ENCODE measurements around the gene ADCY3.

The ADCY3 gene

DNA sequence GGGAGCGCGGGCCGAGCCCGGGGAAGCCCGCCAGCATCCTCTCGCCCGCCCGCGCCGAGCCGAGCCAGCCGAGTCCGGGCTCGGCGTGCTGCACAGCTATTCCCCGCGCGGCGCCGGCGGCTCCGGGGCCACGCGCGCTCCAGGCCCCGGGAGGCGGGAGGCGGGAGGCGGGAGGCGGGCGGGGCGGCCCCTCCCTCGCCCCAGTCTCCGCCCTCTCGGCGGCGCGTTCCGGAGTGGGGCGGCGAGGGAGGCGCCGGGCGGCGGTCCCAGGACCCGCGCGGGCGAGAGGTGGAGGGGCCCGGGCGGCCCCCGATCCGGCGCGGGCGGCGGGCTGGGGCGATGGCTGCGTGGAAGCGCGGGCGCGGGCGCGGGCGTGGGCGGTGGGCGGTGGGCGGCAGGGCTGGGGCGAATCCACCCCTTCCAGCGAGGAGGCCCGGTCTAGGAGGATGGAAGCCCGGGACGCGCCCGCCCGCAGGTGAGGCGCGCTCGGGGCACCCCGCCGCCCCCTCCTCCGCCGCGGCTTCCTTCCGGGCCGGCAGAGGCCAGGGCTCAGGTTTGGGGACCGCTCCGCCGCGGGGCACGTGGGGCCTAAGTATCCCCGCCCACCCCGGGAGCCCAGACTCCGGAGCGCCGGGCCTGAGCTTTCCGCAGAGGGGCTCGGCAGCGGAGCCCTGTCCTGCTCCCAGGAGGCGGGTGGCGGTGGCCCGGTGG lies at the start of gene ADCY3:
Gene ADCY3 (minus strand): TSS at position 140 of the 711 bp plus-strand sequence. CDS start 1,250 bp downstream, outside the sequence.
- peak; percentile 66 for DNase-seq

DNA sequence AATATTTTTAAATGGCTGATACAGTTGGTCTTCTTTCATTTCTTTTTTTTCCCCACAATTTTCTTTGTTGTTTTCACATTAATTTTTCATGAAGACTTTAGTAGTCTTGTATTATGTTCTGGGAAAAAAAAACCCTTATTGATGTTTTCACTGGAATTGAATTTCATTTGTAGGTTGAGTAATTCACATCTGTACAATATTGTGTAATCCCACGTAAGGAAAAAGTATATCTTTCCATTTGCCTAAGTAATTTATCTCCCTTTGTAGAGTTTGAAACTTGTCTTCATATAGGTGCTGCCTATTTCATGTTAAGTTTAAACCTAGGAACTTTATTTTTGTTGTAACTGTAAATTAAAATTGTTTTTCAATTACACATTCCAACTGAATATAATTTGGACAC lies 49.7 kb upstream of the ADCY3 start:
- DNase-seq, result no peak

- no peak for DNase-seq
Observed at GRCh38 chr2:24961903-24962302, 41.9 kb upstream of the ADCY3 start.

- DNase-seq, result no peak
Observed at GRCh38 chr2:24959761-24960160, 39.7 kb upstream of the ADCY3 start.

- no peak for DNase-seq
Observed at GRCh38 chr2:24958411-24958935, 38.4 kb upstream of the ADCY3 start.

DNA sequence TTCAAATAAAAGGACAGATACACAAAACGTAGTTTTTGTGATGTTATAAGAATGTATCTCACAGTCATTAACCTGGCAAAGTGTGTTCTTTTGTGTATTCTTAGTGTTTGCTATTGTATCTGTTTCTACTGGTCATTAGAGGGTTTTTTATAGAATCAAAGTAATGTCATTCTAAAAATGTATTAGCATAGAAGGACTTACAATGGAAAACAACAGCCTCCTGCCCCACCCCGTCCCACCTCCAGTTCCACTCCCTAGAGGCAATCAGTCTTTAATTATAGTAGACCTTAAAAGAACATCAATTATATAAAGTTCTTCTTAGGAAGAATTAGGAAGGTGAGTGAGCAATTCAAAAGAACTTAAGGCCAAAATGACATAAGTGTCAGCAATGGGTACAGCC lies 37.9 kb upstream of the ADCY3 start:
- DNase-seq, result no peak

DNA sequence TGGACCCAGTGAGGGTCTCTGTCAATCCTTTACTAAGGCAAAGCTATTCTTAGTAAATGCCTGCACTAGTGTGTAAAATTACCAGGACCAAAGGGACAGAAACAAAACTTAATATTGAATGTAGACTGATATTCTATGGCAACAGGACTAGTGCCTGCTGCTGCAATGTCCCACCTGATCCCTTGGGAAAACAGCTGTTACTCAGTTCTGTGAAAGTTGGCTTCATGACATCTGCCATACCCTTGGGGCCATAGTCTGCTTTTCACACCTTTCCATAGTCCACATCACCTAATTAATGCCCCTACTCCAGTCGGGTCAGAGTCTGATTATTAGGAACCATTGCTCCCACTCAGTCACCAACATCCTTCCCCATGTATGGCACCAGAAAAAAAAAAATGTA lies 37.2 kb upstream of the ADCY3 start:
- DNase-seq, result no peak

GRCh38 chr2:24955921-24956320 lies 35.9 kb upstream of the ADCY3 start:
- no peak for DNase-seq

DNA sequence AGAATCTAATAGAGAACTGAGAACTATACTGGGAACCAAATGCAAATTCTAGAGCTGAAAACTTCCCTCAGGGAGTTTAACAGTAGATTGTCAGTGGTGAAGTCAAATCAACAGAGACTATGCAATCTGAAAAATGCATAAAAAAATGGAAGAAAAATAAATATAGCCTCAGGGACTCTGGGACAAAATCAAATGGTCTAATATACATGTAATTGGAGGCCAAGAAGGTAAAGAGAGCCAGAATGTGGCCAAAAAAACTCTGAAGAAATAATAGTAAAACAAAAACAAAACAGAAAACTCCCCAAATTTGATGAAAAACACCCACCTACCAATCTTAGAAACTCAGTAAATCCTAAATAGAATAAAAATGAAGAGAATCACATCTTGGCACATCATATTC lies 35.2 kb upstream of the ADCY3 start:
- no peak for DNase-seq

DNA sequence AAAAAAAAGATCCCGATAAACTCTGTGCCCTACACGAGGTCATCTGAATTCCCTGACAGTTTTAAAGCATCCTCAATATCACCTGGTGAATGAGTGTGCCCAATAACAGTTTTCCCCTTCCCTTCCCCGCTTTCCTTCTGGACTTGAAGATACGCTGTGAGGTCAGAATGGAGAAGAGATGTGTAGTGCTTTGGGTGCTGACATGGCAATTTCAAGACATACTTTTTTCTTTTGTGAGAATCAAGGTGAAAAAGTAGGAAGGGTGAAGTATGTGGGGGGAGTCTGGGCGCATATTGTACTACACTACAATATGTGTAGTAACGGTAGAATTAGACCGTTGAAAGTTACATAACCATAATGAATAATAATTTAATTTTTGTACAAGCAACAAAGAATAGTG lies 30.1 kb upstream of the ADCY3 start:
- DNase-seq, result no peak

DNA sequence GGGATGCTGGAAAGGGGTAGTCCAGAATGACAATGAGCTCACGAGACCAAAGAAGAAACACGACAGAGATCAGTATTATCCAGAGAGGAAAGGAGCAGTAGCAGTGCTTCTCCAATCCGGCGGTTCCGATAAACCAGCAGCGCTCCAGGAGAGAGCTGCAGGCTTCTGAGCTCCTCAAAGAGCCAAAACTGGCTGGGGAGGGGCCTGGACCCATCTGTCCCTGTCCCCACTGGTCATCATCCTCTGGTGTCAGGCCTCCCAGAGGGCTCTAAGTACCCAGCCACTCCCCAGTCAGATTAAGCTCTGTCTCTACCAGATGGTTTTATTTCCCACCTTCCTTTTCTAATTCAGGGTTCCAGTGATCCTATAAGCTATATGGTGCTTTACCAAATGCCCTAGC lies 28.5 kb upstream of the ADCY3 start:
- DNase-seq, result no peak

GRCh38 chr2:24947561-24948157 lies 27.6 kb upstream of the ADCY3 start:
- DNase-seq, result no peak

- DNase-seq, result no peak
Observed at GRCh38 chr2:24945907-24946306, 25.9 kb upstream of the ADCY3 start.

DNA sequence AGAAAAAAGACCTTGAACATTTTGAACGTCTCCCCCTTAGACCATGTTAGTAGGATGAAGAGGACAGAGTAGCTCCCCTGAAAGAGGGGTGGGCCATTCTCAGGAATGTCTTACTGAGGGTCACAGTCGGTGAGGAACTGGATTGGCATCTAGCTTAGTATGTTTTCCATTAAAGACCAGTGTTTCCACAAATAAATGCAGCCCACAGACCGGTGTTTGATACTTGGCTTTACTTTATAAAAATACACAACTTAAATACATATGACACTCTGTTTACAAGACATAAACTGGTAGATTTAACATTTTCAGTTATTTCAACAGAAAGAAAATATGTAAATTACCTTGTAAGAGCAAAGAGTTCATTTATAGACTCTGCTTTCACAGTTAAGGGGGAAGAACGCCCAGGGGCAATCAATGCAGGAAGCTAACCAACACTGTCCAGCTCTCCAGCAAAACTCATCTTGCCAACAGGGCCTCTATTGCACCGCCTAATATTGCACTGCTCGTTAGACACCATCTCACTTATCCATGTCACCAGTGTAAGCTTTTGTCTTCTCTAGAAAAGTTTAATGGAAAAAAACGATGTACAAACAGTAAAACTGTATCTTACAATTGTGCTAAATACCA lies 23.5 kb upstream of the ADCY3 start:
- DNase-seq, result no peak

DNA sequence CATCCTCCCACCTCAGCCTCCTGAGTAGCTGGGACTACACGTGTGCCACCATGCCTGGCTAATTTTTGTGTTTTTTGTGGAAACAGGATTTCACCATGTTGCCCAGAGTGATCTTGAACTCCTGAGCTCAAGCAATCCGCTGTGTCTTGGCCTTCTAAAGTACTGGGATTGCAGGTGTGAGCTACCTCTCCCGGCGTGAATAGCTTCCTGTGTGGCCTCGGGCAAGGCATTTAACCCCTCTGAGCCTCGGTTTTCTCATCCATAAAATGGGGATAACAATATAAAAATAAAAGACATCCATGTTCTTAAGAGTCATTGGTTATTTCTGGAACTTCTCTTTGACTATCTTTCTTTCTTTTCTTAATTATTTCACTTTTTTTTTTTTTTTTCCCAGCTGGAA lies 19.3 kb upstream of the ADCY3 start:
- no peak for DNase-seq

- DNase-seq, result no peak
Observed at GRCh38 chr2:24937236-24937635, 17.2 kb upstream of the ADCY3 start.

GRCh38 chr2:24935145-24935544 lies 15.1 kb upstream of the ADCY3 start:
- no peak for DNase-seq

- DNase-seq, result no peak
Observed at GRCh38 chr2:24932715-24933114, 12.7 kb upstream of the ADCY3 start.

- no peak for DNase-seq
Observed at GRCh38 chr2:24930768-24931167, 10.7 kb upstream of the ADCY3 start.

DNA sequence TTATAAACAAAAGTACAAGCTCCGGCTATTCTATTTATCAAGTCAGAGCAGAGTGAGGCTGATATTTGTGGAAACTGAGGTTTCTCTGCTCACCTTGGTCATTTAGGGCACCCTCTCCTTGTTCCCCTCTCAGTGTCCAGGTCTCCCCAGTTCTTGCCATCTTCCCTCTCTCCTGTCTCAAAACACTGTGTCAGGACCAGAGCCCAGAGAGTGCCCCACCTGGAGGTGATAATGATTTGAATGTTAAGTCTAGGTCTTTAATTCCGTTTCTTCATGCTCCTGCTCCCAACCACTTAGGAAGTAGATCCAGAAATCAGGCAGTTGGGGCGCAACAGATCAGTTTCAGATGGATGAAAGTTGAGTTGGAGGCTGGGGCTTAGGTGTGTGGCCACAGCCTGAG lies 9.2 kb upstream of the ADCY3 start:
- DNase-seq, result no peak

DNA sequence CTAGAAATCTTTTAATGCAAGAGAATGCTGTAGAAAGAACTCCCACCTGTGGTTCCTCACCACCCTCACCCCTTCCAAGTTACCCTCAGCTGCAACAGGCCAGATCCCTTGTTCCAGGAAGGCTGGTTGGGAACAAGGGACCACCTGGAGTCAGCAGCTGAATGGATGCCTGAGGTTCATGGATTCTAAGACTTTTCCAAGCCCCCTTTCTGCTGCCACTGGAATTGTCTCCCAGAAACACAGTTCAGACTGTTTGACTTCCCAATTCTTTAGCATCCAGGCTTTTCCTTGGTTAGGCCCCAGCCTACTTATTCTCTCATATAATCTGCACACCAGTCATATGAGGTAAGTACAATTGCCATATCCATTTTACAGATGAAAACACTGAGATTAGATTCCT lies 8.0 kb upstream of the ADCY3 start:
- no peak for DNase-seq

- peak; percentile 19 for DNase-seq
Observed at GRCh38 chr2:24926602-24927252, 6.7 kb upstream of the ADCY3 start.

DNA sequence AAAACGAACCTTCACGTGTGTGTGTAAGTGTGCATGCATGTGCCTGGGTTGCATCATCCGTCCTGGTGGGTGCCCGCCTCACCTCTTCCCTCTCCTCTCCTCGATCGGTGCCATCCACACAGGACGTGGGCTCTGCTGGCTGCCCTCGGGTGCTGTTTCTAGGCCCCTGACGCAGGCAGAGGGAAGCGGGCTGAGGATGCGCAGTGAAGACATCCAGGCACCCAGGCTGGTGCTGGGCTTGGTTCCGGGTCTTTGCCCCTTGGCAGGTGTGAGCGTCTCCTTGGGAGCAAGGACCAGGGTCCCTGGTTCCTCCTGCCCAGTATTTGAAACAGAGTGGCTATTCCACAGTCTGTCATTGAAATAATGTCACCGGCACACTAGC lies 6.2 kb upstream of the ADCY3 start:
- DNase-seq, result no peak

DNA sequence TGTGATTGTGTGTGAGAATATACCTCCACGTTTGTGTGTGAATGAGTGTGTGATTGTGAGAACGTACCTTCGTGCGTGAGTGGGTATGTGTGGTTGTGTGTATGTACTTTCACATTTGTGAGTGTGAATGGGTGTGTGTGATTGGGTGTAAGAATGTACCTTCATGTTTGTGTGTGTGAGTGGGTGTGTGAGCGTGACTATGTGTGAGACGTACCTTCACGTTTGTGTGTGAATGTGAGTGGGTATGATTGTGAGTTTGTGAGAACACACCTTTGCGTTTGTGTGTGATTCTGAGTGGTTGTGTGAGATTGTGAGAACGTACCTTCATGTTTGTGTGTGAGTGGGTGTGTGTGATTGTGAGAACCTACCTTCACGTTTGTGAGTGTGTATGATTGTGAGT lies 5.8 kb upstream of the ADCY3 start:
- no peak for DNase-seq

Data from CD4-positive, alpha-beta T cell treated with Interleukin-17A for 1 hour (primary cell).